Activated naive CD8-positive, alpha-beta T cell treated with anti-CD3 and anti-CD28 coated beads for 36 hours (primary cell): Measurements from ENCODE around the gene WT1. TPM values are rescaled to one million over a fixed set of nuclear protein-coding genes. Genes with fewer than 3 reads are reported as not detected.

Experiments used
- DNase-seq: peaks from one replicate; pipeline ENCODE4 v3.0.0; 2021
- H3K27ac Mint-ChIP-seq: one replicate; pipeline ENCODE4 v1.8.0; 2022; ENCODE audit warnings: mild to moderate bottlenecking, moderate library complexity, mixed read lengths
- H3K27me3 Mint-ChIP-seq: one replicate; pipeline ENCODE4 v1.8.0; 2022; ENCODE audit warnings: mild to moderate bottlenecking, mixed read lengths
- H3K36me3 Mint-ChIP-seq: one replicate; pipeline ENCODE4 v1.8.0; 2021; ENCODE audit warnings: mild to moderate bottlenecking, mixed read lengths
- H3K4me1 Mint-ChIP-seq: one replicate; pipeline ENCODE4 v1.8.0; 2021; ENCODE audit warnings: mixed read lengths
- H3K4me3 Mint-ChIP-seq: one replicate; pipeline ENCODE4 v1.8.0; 2022; ENCODE audit warnings: mild to moderate bottlenecking, moderate library complexity, mixed read lengths
- H3K9me3 Mint-ChIP-seq: one replicate; pipeline ENCODE4 v1.8.0; 2022; ENCODE audit warnings: mixed read lengths
- total RNA-seq, 2 experiments: library from RNA; stranded (reverse); gene quantifications; one replicate each; pipeline ENCODE4 v1.2.3, GENCODE V29; 2021

Gene WT1
- total RNA-seq, 2 experiments from 2014 or later: not detected

DNA sequence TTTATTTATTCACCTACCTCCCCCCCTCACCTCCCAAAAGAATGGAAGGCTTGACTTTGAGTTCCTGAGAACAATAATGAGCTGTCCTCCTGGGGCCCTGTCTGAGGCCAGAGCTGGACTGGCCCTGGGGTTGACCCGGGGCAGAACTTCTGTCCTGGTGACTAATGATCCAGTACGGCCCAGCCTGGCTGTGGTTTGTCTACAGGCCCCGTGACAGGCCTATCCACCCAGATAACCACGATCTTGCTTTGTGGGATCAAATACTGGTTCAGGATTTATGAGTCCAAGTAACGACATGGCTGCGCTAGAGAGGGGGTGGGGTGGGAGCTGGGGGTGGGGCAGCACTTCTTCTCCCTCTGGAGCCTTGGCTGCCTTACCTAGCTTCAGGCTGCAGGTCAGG lies 81.5 kb downstream of the WT1 start:
- DNase-seq: no peak
- no peaks in the 10 kb centered on the region for H3K4me1 Mint-ChIP-seq
- H3K27ac Mint-ChIP-seq: no peak overlapping the region
- H3K9me3 Mint-ChIP-seq: no peaks in the 10 kb centered on the region
- H3K27me3 Mint-ChIP-seq: peaks cover 10% of the 10 kb centered on the region
- no peaks in the 10 kb centered on the region for H3K36me3 Mint-ChIP-seq
- no peak overlapping the region for H3K4me3 Mint-ChIP-seq

DNA sequence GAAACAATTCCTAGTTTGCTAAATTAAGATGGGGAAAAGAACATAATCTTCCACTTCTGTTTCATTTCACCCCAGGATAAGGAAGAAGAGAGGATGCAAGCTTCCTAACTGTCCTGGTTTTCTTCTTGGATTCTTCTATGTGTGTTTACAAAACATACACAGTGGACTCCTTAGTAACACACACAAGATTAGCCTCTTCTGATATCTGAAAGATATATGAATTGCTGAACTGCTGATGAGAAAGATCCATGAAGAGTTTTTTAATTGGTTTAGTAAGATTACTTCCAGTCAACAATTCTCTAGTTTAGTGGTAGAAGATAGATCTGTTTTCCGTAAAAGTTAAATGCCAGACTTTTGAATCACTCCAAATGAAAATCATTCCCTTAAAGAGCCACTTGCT lies 86.8 kb downstream of the WT1 start:
- H3K27ac Mint-ChIP-seq: no peak overlapping the region
- H3K9me3 Mint-ChIP-seq: no peaks in the 10 kb centered on the region
- H3K4me1 Mint-ChIP-seq: peaks cover 5% of the 10 kb centered on the region
- DNase-seq: no peak
- peaks cover 25% of the 10 kb centered on the region for H3K27me3 Mint-ChIP-seq
- no peak overlapping the region for H3K4me3 Mint-ChIP-seq
- H3K36me3 Mint-ChIP-seq: no peaks in the 10 kb centered on the region

DNA sequence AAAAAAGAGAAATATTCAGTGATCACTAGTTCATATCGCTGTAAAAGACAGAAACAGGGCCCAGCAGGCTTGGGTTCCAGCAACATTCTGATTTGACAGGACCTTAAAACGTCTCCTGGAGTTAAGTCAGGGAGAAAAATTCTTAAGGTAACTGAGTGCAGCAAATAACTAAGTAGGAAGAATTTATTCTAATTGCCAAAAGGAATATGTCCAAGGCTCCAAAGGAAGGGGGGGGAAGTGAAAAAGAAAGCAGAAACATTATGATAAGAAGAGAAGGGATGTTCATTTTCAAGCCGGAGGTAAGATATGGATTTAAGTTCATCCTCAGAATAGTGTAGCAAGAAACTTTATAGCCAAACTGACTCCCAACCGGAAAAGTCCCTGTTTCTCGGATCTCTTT lies 90.4 kb downstream of the WT1 start:
- Mint-ChIP-seq H3K4me1 (peaks cover 10% of the 10 kb centered on the region), H3K27me3 (peaks cover 34% of the 10 kb centered on the region), H3K4me3 (no peak overlapping the region), H3K9me3 (no peaks in the 10 kb centered on the region), H3K27ac (no peak overlapping the region), H3K36me3 (no peaks in the 10 kb centered on the region)
- no peak for DNase-seq

DNA sequence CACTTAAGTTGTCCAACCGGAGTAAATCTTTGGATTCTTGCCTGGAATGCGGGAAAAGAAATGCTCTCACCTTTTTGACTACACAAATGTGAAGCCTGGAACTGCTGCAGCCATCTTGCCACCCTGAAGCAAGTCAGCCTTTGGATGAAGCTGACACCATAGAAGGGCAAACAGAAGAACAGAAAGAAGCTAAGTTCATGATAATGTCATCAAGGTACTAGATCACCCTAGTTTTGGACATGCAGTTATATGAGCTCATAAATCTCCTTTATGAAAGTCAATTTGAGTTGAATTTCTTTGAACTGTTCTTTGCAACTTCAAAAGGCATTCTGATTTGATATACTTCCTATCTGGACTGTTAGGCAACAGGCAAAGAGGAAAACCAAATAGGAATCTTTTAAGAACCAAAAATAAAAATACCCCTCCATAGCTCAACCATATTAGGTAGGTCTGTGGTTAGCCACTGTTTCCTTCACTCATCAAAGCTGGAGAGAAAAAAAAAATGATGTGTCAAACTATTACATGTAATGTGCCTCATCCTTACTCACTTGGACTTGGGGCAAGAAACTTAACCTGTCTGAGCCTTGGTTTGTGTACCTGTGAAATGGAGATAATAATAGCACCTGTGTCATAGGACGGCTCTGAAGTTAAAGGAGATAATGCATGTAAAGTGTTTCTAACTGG lies 91.9 kb downstream of the WT1 start:
- no peaks in the 10 kb centered on the region for H3K36me3 Mint-ChIP-seq

DNA sequence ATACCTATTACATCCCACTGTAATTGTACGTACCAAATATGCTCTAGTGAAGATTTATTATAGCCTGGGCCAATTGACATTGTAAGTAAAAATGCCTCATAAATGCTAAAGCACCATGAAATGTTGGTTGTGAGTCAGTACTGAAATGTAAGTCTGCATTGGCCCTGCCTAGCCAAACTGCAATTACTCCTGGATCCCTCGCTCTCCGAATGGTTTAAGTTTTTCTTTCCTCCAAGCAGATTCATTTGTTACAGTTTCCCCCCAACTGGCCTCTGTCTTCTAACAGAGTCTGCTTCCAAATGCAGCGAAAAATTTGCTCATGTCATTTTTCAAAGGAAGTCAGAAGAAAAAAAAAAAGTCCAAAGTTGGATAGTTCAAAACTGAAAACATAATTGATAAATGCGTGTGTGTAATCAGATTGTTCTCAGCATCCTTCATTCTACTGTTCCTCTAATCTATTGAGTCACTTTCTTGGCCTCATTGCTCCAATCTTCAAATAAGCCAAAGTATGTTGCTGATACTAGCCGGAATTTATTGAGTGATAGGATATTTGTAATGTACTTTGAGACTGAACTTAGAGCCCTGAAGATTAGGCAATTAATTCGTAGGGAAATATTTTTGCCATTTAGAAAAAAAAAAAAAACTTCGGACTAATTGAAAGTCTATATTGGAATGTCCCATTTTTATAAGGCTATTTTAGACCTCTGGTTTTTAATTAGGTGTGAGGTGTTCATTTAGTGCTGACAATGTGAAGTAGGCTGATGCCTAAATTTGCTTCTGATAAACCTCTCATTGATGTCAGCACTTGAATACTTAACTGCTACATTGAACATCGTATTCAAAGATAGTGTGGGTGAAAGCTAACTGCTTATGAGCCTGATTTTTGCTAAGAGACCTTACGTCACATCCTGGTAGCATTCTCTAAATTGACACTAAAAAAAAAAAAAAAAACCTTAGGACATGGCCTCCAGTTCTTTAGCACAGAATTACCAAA lies 93.4 kb downstream of the WT1 start:
- Mint-ChIP-seq H3K27ac (no peak overlapping the region), H3K4me3 (no peak overlapping the region), H3K4me1 (peaks cover 10% of the 10 kb centered on the region), H3K36me3 (no peaks in the 10 kb centered on the region), H3K9me3 (no peaks in the 10 kb centered on the region), H3K27me3 (peaks cover 33% of the 10 kb centered on the region)
- DNase-seq: no peak

More for the DNA sequence above, 91.9 kb downstream of the WT1 start:
- DNase-seq: no peak
- no peak overlapping the region for H3K27ac Mint-ChIP-seq
- no peaks in the 10 kb centered on the region for H3K9me3 Mint-ChIP-seq
- peaks cover 10% of the 10 kb centered on the region for H3K4me1 Mint-ChIP-seq
- H3K4me3 Mint-ChIP-seq: no peak overlapping the region
- peaks cover 32% of the 10 kb centered on the region for H3K27me3 Mint-ChIP-seq

DNA sequence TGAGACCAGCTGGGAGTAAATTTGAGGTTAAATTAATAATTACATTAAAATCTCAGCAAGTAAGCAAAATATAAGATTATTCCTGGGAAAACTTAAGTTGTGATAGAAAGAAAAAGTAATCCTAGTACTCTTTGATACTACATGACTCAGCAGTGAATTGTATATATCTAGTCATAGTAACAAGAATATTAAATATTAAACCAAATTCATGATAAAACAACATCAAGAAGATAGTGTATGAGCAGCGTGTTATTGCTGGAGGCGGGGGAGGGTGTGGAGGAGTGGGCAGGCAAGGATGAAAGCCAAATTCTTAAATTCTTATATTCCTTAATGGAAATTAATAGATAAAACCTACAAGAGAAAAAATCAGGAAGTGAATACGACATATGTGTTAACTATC lies 95.2 kb downstream of the WT1 start:
- H3K9me3 Mint-ChIP-seq: no peaks in the 10 kb centered on the region
- H3K36me3 Mint-ChIP-seq: no peaks in the 10 kb centered on the region
- no peak overlapping the region for H3K4me3 Mint-ChIP-seq
- H3K27me3 Mint-ChIP-seq: peaks cover 37% of the 10 kb centered on the region
- no peak for DNase-seq
- no peak overlapping the region for H3K27ac Mint-ChIP-seq
- H3K4me1 Mint-ChIP-seq: peaks cover 10% of the 10 kb centered on the region

Other genes with a start within 250 kb of the WT1 start
- 100 to 1,000 TPM; 459 to 466 TPM for gene EIF3M, start 148.3 kb upstream of the WT1 start, total RNA-seq